ENCODE results near the gene ALPK1.

DNA sequence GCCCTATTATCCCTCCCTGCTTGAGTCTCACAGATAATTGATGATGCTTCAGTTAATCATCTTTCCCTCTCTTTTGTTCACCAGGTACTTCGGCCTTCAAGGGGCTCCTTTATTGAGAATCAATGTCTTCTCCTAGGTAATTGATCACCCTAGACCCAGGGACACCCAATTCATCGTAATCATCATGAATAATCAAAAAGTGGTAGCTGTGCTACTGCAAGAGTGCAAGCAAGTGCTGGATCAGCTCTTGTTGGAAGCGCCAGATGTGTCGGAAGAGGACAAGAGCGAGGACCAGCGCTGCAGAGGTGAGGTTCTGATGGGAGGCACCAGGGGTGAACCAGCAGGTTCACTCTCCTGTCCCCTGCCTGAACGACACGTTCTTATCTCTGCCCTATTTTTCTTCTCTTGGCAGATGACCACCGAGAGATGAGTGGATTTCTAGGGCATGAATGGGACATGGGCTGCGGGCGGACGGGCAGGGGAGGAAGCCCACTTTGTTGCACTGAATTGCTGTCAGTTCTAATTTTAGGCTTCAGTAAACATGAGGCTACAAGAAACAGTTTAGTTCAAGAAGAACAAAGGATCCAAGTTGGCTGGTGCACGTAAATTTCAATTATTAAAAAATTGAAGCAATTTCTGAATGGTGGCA lies 80.5 kb downstream of the ALPK1 start:
- no peak for TF ChIP-seq POLR2A (IDR thresholded peaks at IDR 0.05)
- TF ChIP-seq, protein P1, sequence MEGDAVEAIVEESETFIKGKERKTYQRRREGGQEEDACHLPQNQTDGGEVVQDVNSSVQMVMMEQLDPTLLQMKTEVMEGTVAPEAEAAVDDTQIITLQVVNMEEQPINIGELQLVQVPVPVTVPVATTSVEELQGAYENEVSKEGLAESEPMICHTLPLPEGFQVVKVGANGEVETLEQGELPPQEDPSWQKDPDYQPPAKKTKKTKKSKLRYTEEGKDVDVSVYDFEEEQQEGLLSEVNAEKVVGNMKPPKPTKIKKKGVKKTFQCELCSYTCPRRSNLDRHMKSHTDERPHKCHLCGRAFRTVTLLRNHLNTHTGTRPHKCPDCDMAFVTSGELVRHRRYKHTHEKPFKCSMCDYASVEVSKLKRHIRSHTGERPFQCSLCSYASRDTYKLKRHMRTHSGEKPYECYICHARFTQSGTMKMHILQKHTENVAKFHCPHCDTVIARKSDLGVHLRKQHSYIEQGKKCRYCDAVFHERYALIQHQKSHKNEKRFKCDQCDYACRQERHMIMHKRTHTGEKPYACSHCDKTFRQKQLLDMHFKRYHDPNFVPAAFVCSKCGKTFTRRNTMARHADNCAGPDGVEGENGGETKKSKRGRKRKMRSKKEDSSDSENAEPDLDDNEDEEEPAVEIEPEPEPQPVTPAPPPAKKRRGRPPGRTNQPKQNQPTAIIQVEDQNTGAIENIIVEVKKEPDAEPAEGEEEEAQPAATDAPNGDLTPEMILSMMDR (IDR thresholded peaks at IDR 0.05 in 8 of 11, conservative IDR thresholded peaks at IDR 0.05 in 3 of 11), result no peak

All from spleen (tissue), 7 donors.